WERI-Rb-1 (cell line): ENCODE data around the gene ASCL4.

ENCODE experiments used
- DNase-seq: peaks from one replicate; pipeline ENCODE4 v3.0.0-alpha.2; 2020
- H3K27ac ChIP-seq: fragments of 250-450 bp; sonication (Bioruptor Pico); 2 replicates; pipeline ENCODE4 v1.5.1; 2020; ENCODE audit warnings: mild to moderate bottlenecking, moderate library complexity
- H3K27me3 ChIP-seq: fragments of 250-450 bp; sonication (Bioruptor Pico); 2 replicates; pipeline ENCODE4 v1.5.1; 2021; ENCODE audit warnings: mild to moderate bottlenecking, low read depth, moderate library complexity; ENCODE audit not compliant: insufficient read depth, severe bottlenecking
- H3K36me3 ChIP-seq: fragments of 250-450 bp; sonication (Bioruptor Pico); 2 replicates; pipeline ENCODE4 v1.5.1; 2020; ENCODE audit warnings: mild to moderate bottlenecking, moderate library complexity
- H3K4me3 ChIP-seq: 2 replicates; pipeline ENCODE4 v1.5.1; 2011; ENCODE audit warnings: low read depth, mild to moderate bottlenecking, control low read depth, low read length
- H3K9me3 ChIP-seq: fragments of 250-450 bp; sonication (Bioruptor Pico); 2 replicates; pipeline ENCODE4 v1.5.1; 2021; ENCODE audit warnings: mild to moderate bottlenecking, moderate library complexity; ENCODE audit not compliant: severe bottlenecking
- TF ChIP-seq, protein P1 (sequence below): IDR thresholded peaks from 2 replicates; pipeline ENCODE4 v1.5.1; 2011; ENCODE audit warnings: low read depth, mild to moderate bottlenecking, control low read depth, inconsistent platforms, low read length

The ASCL4 gene

DNA sequence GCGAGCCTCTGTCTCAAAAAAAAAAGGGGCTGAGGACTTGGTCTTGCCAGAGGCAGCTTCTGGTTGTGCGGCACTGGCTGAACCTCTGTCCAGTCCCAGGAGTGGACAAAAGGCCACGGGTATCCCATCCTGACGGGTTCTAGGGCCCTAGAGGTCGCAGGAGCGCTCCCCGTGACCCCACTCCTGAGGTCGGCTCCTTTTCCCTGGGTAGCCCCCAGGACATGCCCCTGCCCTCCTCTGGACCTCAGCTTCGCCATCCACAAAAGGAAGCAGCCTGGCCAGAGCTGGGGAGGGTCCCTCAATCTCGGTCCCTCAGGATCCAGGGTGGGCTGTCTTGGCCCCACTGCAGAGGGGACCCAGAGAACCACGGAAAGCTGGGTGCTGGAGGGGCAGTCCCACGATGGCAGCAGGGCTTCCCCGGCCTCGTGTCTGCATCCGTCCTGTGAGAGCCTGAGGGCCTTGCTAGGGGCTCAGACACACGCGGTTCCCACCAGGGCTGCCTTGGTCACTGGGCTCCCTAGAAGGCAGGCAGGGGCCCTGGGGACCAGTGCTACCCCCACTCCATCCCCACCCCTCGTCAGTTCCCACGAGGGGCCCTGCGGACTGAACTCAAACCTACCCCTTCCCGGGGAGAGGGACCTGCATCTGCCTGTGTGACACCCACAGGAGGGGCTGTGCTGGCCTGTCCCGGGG is 31.1 kb downstream of the ASCL4 start:
- no peaks in the 10 kb centered on the region for H3K9me3 ChIP-seq
- H3K36me3 ChIP-seq = no peaks in the 10 kb centered on the region
- no peak for DNase-seq
- peaks cover 10% of the 10 kb centered on the region for H3K27me3 ChIP-seq
- H3K4me3 ChIP-seq = no peak overlapping the region
- H3K27ac ChIP-seq = no peak overlapping the region
- TF ChIP-seq, protein P1, sequence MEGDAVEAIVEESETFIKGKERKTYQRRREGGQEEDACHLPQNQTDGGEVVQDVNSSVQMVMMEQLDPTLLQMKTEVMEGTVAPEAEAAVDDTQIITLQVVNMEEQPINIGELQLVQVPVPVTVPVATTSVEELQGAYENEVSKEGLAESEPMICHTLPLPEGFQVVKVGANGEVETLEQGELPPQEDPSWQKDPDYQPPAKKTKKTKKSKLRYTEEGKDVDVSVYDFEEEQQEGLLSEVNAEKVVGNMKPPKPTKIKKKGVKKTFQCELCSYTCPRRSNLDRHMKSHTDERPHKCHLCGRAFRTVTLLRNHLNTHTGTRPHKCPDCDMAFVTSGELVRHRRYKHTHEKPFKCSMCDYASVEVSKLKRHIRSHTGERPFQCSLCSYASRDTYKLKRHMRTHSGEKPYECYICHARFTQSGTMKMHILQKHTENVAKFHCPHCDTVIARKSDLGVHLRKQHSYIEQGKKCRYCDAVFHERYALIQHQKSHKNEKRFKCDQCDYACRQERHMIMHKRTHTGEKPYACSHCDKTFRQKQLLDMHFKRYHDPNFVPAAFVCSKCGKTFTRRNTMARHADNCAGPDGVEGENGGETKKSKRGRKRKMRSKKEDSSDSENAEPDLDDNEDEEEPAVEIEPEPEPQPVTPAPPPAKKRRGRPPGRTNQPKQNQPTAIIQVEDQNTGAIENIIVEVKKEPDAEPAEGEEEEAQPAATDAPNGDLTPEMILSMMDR = no peak

DNA sequence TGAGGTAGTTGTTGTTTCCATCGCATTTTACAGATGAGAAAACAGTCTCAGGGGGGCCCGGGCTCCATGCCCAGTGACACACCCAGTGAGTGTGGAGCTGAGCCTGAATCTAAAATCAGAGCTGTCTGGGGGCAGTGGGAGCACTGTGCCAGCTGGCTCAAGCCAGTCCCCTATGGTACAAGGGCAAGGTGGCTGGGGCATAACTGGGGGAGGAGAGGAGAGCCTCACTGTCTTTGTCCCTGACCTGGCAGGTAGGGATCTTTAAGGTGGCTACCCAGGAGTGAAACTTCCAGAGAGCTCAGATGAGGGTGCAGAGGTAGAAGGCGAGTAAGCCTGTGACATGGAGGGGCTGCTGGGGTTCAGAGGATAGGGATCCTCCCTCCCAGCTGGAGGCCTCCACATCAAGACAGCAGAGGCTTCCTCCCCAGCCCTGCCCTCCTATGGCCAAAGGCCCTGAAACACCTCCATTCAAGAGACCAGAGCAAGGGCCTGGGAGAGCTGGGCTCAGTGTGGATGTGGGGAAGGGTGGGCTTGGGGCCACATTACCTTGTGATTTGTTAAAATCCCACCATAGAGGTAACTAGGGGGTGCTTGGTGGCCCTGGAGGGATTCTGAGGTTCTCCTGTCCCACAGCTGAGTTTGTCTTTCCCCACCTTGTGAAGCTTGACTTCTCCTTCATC is 33.1 kb downstream of the ASCL4 start:
- Histone ChIP-seq H3K36me3 (no peaks in the 10 kb centered on the region), H3K27me3 (peaks cover 4% of the 10 kb centered on the region), H3K9me3 (no peaks in the 10 kb centered on the region), H3K27ac (no peak overlapping the region), H3K4me3 (no peak overlapping the region)
- TF ChIP-seq, protein P1 = no peak
- DNase-seq = no peak

DNA sequence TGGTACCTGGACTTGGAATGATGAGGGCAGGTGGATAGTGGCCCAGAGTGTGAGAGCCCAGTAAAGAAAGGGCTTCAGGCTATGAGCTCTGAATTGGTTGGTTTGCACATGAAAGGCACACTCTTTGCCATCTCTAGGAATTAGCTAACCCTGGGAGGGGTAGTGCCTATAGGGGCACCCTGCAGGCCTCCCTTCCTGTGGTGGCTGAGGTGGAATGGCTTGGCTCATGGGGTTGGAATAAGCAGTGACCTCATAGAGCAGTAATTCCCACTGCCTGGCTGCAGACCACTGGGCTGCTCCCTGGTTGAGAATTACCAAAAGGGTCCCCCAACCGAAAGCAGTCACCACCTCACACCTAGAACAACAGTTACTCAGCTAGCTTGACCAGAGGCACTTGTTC is 42.7 kb downstream of the ASCL4 start:
- Histone ChIP-seq H3K9me3 (peaks cover 16% of the 10 kb centered on the region), H3K36me3 (no peaks in the 10 kb centered on the region)

DNA sequence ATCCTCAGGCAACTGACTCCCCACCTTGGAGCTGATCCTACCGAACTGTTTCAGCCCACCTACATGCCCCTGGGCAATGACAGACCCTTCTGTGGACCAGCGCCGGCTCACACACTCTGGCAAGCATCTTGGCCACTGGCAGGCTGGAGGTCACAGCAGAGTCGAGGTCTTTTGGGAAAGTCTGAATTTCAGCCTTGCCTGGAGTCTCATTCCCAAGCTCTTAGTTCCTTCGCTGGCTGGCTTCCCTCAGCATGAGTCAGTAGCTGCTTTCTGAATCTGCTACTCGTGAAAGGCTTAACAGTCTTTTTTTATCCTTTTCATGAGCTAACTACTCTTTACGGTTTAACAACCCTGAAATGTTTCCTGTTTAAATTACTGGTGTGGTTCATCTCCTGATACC is 44.5 kb downstream of the ASCL4 start:
- Histone ChIP-seq H3K9me3 (peaks cover 16% of the 10 kb centered on the region), H3K36me3 (no peaks in the 10 kb centered on the region), H3K4me3 (no peak overlapping the region), H3K27ac (no peak overlapping the region), H3K27me3 (peaks cover 7% of the 10 kb centered on the region)
- TF ChIP-seq, protein P1 = no peak
- DNase-seq = no peak

More for the DNA sequence above, 42.7 kb downstream of the ASCL4 start:
- no peak overlapping the region for H3K27ac ChIP-seq
- no peak for DNase-seq
- TF ChIP-seq, protein P1 = no peak
- no peak overlapping the region for H3K4me3 ChIP-seq
- H3K27me3 ChIP-seq = peaks cover 6% of the 10 kb centered on the region

DNA sequence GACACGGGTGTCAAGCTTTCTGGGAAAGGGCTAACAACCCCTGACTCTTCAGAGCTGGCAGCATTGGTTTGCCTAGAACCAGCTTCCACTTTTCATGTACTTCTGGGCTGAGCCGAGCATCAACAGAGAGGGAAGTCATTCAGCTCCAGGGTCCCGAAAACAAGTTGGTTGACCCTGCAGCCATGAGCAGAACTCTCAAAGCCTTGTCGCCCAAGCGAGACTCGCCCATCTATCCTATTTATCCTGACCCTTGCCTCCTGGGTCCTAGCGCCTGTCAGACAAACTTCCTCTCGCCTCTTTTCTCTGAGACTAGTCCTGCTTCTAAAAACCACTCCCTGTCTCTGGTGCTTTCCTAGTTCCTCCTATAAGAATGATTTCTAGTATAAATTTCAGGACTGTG is 47.9 kb downstream of the ASCL4 start:
- H3K36me3 ChIP-seq = no peaks in the 10 kb centered on the region
- peaks cover 16% of the 10 kb centered on the region for H3K9me3 ChIP-seq
- no peak overlapping the region for H3K27ac ChIP-seq
- no peak overlapping the region for H3K4me3 ChIP-seq
- no peak for DNase-seq
- peaks cover 7% of the 10 kb centered on the region for H3K27me3 ChIP-seq
- TF ChIP-seq, protein P1 = no peak
